ENCODE measurements around the gene KRT6A. TPM values are rescaled to one million over a fixed set of nuclear protein-coding genes. Genes with fewer than 3 reads are reported as not detected.
"Not testable (repeated sequence)": the region's sequence is repeated elsewhere in the genome, so short reads cannot be mapped to it uniquely, and the experiment has no call there.

KRT6A gene
- total RNA-seq, 2 donors from 2014 or later, result 5.9 to 13.6 TPM

- TF ChIP-seq POLR2A (IDR thresholded peaks at IDR 0.05) (no peak), POLR2AphosphoS5 (IDR thresholded peaks at IDR 0.05) (no peak)
- TF ChIP-seq, protein P1, sequence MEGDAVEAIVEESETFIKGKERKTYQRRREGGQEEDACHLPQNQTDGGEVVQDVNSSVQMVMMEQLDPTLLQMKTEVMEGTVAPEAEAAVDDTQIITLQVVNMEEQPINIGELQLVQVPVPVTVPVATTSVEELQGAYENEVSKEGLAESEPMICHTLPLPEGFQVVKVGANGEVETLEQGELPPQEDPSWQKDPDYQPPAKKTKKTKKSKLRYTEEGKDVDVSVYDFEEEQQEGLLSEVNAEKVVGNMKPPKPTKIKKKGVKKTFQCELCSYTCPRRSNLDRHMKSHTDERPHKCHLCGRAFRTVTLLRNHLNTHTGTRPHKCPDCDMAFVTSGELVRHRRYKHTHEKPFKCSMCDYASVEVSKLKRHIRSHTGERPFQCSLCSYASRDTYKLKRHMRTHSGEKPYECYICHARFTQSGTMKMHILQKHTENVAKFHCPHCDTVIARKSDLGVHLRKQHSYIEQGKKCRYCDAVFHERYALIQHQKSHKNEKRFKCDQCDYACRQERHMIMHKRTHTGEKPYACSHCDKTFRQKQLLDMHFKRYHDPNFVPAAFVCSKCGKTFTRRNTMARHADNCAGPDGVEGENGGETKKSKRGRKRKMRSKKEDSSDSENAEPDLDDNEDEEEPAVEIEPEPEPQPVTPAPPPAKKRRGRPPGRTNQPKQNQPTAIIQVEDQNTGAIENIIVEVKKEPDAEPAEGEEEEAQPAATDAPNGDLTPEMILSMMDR (IDR thresholded peaks at IDR 0.05), result no peak
- H3K4me1 ChIP-seq (replicated peaks), result no peaks in the 10 kb centered on the region
- WGBS, result 91% methylated on average over 1 of the region's 1 CpG
- H3K9me3 ChIP-seq, result no peaks in the 10 kb centered on the region
- H3K36me3 ChIP-seq, result no peaks in the 10 kb centered on the region
- no peak overlapping the region for H3K27ac ChIP-seq
- no peak overlapping the region for H3K4me3 ChIP-seq
- DNase-seq (ENCODE audit: low spot score), result no peak
- no peaks in the 10 kb centered on the region for H3K27me3 ChIP-seq (replicated peaks; ENCODE audit: insufficient read depth)
- intact Hi-C loops (cut with DNase I), result no loop called here
Measured at GRCh38 chr12:52455821-52456220, 37.2 kb downstream of the KRT6A start.

DNA sequence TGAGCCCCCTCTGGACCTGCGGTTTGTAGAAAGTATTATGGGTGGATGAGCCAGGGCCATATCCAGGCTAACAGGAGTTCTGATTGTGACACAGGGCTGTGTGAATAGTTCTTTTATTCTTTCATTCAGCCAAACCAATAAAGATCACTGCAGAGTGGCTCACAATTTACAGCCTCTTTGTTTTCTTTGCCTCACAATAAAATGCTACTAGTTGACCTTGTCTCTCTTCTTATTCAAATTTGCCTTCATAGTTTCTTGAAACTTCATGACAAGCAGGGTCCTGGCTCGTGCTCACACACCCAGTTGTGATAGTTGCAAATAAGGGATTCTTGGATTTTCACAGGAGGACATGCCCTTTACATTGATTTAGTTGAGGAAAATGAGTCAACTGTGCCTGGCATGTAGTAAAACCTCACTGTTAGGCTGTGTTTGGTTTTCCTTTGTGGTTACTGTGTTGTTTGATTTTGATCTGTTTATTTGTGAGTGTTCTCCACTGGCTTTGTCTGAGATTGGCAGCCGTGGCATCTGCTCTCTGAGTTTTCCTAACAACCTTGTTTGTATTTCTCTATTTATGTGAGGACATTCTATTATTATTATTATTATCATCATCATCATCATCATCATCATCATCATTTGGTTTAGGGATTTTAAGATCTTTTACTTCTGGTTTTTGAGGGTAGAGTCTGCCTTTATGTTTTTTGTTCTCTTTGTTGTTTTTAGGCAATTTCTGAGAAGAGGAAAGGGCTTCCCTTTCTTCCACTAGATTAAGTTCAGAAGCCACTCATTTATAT lies 38.5 kb downstream of the KRT6A start:
- 29% methylated on average over 3 of the region's 3 CpGs for WGBS
- no peak for DNase-seq (ENCODE audit: low spot score)
- TF ChIP-seq POLR2A (IDR thresholded peaks at IDR 0.05) (no peak), POLR2AphosphoS5 (IDR thresholded peaks at IDR 0.05) (peak; percentile 42)
- TF ChIP-seq, protein P1 (IDR thresholded peaks at IDR 0.05), result no peak
- Histone ChIP-seq H3K4me3 (no peak overlapping the region), H3K36me3 (no peaks in the 10 kb centered on the region), H3K4me1 (replicated peaks) (no peaks in the 10 kb centered on the region), H3K9me3 (no peaks in the 10 kb centered on the region), H3K27me3 (replicated peaks; ENCODE audit: insufficient read depth) (no peaks in the 10 kb centered on the region), H3K27ac (peak overlapping the region in 1 of 2 donors; percentile 19)
- intact Hi-C loops (cut with DNase I), result no loop called here

- H3K36me3 ChIP-seq, result no peaks in the 10 kb centered on the region
- H3K27ac ChIP-seq, result no peak within 1 kb of the TSS
- no peaks in the 10 kb centered on the region for H3K4me1 ChIP-seq (replicated peaks)
- no peak within 1 kb of the TSS for H3K4me3 ChIP-seq
- intact Hi-C loops (cut with DNase I), result no loop called here
- H3K9me3 ChIP-seq, result no peaks in the 10 kb centered on the region
- WGBS, result 84% methylated on average over 6 of the region's 6 CpGs
- TF ChIP-seq POLR2A (IDR thresholded peaks at IDR 0.05) (no peak), POLR2AphosphoS5 (IDR thresholded peaks at IDR 0.05) (no peak)
- TF ChIP-seq, protein P1 (IDR thresholded peaks at IDR 0.05), result no peak
- H3K27me3 ChIP-seq (replicated peaks; ENCODE audit: insufficient read depth), result no peaks in the 10 kb centered on the region
- DNase-seq (ENCODE audit: low spot score), result no peak
Measured at GRCh38 chr12:52452101-52452500, 41.0 kb downstream of the KRT6A start, which contains the start of gene KRT6B. Gene KRT6B (minus strand): TSS chr12:52452146. CDS start chr12:52452078, 68 bp downstream.

DNA sequence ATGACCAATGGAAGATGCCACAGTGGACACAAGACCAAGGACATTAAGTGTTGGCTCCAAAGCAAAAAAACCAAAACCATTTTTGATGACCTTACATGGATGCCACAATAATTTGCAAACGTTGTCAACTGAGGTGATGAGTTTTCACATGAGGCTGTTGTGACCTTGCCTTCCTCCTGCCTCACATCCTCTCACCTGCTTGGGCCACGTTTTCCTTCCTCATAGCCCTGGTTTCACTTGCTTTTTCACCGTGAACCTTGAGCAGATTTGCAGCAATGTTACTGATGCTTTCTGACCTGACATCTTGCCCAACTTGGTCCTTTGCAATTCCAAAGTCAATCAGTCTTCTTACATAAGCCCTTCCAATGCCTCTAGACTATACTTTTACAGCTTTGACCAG lies 44.8 kb downstream of the KRT6A start:
- TF ChIP-seq POLR2A (IDR thresholded peaks at IDR 0.05) (no peak), POLR2AphosphoS5 (IDR thresholded peaks at IDR 0.05) (no peak)
- TF ChIP-seq, protein P1 (IDR thresholded peaks at IDR 0.05), result no peak
- Histone ChIP-seq H3K4me1 (replicated peaks) (no peaks in the 10 kb centered on the region), H3K4me3 (no peak overlapping the region), H3K9me3 (no peaks in the 10 kb centered on the region), H3K27me3 (replicated peaks; ENCODE audit: insufficient read depth) (no peaks in the 10 kb centered on the region), H3K27ac (no peak overlapping the region), H3K36me3 (no peaks in the 10 kb centered on the region)
- intact Hi-C loops (cut with DNase I), result no loop called here
- WGBS, result 74% methylated on average over 3 of the region's 3 CpGs
- DNase-seq (ENCODE audit: low spot score), result no peak

GRCh38 chr12:52447196-52447595 lies 45.9 kb downstream of the KRT6A start:
- DNase-seq (ENCODE audit: low spot score); H3K4me1 ChIP-seq (replicated peaks); H3K27ac ChIP-seq; intact Hi-C loops (cut with DNase I); H3K36me3 ChIP-seq; H3K4me3 ChIP-seq; H3K9me3 ChIP-seq; H3K27me3 ChIP-seq (replicated peaks; ENCODE audit: insufficient read depth): not testable (repeated sequence)
- WGBS, result 93% methylated on average over 10 of the region's 11 CpGs

All from prostate gland (tissue), 2 donors.